Measurements from ENCODE around the gene SEC24C. TPM values are rescaled to one million over a fixed set of nuclear protein-coding genes. Genes with fewer than 3 reads are reported as not detected.
A peak's percentile ranks its signal among the peaks of the same experiment; 100 is the strongest.

SEC24C gene
- total RNA-seq, 1 experiment from 2014 or later: 113 TPM

GRCh38 chr10:73810358-73810734 is 66.2 kb downstream of the SEC24C start:
- intact Hi-C loops (cut with micrococcal nuclease; ENCODE audit: unreplicated experiment): no loop called here
- no TSS peak for BruUV-seq (replicated peaks)
- ATAC-seq (no peak), DNase-seq (ENCODE audit: low read depth, low spot score) (no peak)
- TF ChIP-seq TCF7L2 (IDR thresholded peaks at IDR 0.05; ENCODE audit: low read depth, low read length): no peak
- TF ChIP-seq CTCF (IDR thresholded peaks at IDR 0.05): no peak
- TF ChIP-seq REST (IDR thresholded peaks at IDR 0.05; ENCODE audit: insufficient read depth in 1 of 2, low read depth in 2 of 2, low read length in 1 of 2): no peak
- no peak for TF ChIP-seq POLR2AphosphoS5 (IDR thresholded peaks at IDR 0.05; ENCODE audit: low read depth, low read length)
- TF ChIP-seq SIN3A (IDR thresholded peaks at IDR 0.05; ENCODE audit: borderline replicate concordance, insufficient read depth, low read depth, low read length): no peak
- Histone ChIP-seq H3K27me3 (ENCODE audit: control insufficient read depth, insufficient read depth, low read length) (no peaks in the 10 kb centered on the region), H3K4me3 (ENCODE audit: low read depth in 2 of 2, low read length in 2 of 2) (peak overlapping the region; percentile 61 to 72), H3K4me1 (ENCODE audit: control insufficient read depth, insufficient read depth, low read length) (0 out of 2 replicates have a peak, but pooled peaks cover 9% of the 10 kb centered on the region), H3K9me3 (ENCODE audit: control insufficient read depth, insufficient read depth, low read depth, low read length) (no peaks in the 10 kb centered on the region), H3K36me3 (ENCODE audit: control insufficient read depth, insufficient read depth, low read length) (peaks cover 3% of the 10 kb centered on the region; the same call in 1 of the 2 replicates), H3K27ac (ENCODE audit: low read length) (peak overlapping the region; percentile 80)
- ChIA-PET POLR2A (no interaction called here), CTCF (interaction anchor here (0.7 kb wide), 2 partner anchors 35 to 1020 kb away, joined by 3 read pairs; no protein-coding TSS in a partner anchor)
- in situ Hi-C loops (cut with HindIII; ENCODE audit: low pct_unique_long_range_greater_than_20kb, low sequenced_read_pairs): no loop called here

- Histone ChIP-seq H3K27ac (ENCODE audit: low read length) (peak overlapping the region; percentile 80), H3K4me1 (ENCODE audit: control insufficient read depth, insufficient read depth, low read length) (0 out of 2 replicates have a peak, but pooled peaks cover 9% of the 10 kb centered on the region), H3K4me3 (ENCODE audit: low read depth in 2 of 2, low read length in 2 of 2) (peak overlapping the region; percentile 61 to 72), H3K9me3 (ENCODE audit: control insufficient read depth, insufficient read depth, low read depth, low read length) (no peaks in the 10 kb centered on the region), H3K27me3 (ENCODE audit: control insufficient read depth, insufficient read depth, low read length) (no peaks in the 10 kb centered on the region), H3K36me3 (ENCODE audit: control insufficient read depth, insufficient read depth, low read length) (peaks cover 6% of the 10 kb centered on the region; the same call in 1 of the 2 replicates)
- no TSS peak for BruUV-seq (replicated peaks)
- TF ChIP-seq CTCF (IDR thresholded peaks at IDR 0.05): no peak
- TF ChIP-seq TCF7L2 (IDR thresholded peaks at IDR 0.05; ENCODE audit: low read depth, low read length): no peak
- TF ChIP-seq REST (IDR thresholded peaks at IDR 0.05; ENCODE audit: insufficient read depth in 1 of 2, low read depth in 2 of 2, low read length in 1 of 2): no peak
- TF ChIP-seq POLR2AphosphoS5 (IDR thresholded peaks at IDR 0.05; ENCODE audit: low read depth, low read length): no peak
- no peak for TF ChIP-seq SIN3A (IDR thresholded peaks at IDR 0.05; ENCODE audit: borderline replicate concordance, insufficient read depth, low read depth, low read length)
- POLR2A ChIA-PET: no interaction called here
- ATAC-seq (peak; percentile 60), DNase-seq (ENCODE audit: low read depth, low spot score) (no peak)
- CTCF ChIA-PET: interaction anchor here (0.7 kb wide), 2 partner anchors 34 to 1021 kb away, joined by 3 read pairs; no protein-coding TSS in a partner anchor
- intact Hi-C loops (cut with micrococcal nuclease; ENCODE audit: unreplicated experiment) (no loop called here), in situ Hi-C loops (cut with HindIII; ENCODE audit: low pct_unique_long_range_greater_than_20kb, low sequenced_read_pairs) (no loop called here)
These were observed 66.7 kb downstream of the SEC24C start for GRCh38 chr10:73810735-73811465.

Data from Panc1 (cell line).